Left hindlimb (tissue), 1 donor: ENCODE data around the gene TBX1.

ENCODE experiments used
- DNase-seq: peaks from one replicate; pipeline ENCODE4 v3.0.0-alpha.2; 2018

TBX1 gene

DNA sequence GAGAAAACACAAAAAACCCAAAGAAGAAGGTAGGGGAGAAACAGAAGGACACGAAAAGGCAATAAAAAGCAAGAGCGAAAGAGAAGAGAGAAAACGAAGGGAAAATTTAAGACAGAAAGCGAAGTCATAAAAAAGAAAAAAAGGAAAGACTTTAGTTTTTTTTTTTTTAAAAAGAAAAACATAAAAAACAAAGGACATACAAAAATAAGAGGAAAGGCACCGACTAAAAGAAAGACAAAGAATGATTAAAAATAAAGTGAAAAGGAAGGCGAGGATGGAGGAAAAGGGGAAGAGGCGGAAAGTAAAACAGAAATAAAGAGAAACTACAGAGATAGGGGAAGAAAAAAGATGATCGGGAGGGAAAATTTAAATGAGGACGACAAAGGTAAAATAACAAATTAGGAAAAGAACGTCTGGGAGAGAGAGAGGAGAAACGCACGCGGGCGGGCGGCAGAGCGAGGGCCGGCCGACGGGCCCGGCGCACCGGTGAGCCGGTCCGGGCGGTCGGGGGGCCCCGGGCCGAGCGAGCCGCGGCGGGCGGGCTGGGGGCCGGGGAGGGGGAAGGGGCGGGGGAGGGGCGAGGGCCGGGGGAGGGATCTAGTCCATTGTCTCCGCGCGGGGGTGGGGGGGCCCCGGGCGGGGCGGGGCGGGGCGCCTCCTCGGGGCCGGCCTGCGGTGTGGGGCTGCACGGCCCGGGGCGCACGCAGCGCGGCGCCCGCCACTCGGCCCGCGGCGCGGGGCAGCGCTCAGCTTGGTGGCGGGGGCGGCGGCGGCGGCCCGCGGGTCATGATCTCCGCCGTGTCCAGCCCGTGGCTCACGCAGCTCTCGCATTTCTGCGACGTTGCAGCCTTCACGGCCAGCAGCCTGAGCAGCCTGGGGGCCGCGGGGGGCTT lies at the start of gene TBX1:
TSS of gene TBX1 (plus strand) at position 721 of the 893 bp plus-strand sequence. CDS start at position 787, 66 bp downstream.
- DNase-seq: no peak

DNA sequence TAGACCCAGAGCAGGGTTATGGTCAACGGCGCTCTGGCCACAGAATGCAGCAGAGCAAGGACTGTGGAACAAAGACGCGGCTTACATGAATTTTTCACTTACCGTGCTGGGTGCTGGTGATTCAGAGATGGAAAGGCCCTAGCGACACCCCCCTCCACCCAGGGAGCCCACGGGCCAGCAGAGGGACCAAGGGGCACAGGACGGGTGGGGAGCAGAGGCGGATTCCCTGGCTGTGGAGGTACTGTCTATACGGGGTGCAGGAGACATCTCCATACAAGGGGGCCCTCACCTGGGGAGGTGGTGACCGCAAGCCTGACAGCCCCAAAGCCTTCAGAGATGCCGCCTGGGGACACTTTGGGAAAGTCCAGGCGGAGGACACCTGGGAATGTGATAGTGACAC lies 47.3 kb upstream of the TBX1 start:
- DNase-seq: no peak

DNA sequence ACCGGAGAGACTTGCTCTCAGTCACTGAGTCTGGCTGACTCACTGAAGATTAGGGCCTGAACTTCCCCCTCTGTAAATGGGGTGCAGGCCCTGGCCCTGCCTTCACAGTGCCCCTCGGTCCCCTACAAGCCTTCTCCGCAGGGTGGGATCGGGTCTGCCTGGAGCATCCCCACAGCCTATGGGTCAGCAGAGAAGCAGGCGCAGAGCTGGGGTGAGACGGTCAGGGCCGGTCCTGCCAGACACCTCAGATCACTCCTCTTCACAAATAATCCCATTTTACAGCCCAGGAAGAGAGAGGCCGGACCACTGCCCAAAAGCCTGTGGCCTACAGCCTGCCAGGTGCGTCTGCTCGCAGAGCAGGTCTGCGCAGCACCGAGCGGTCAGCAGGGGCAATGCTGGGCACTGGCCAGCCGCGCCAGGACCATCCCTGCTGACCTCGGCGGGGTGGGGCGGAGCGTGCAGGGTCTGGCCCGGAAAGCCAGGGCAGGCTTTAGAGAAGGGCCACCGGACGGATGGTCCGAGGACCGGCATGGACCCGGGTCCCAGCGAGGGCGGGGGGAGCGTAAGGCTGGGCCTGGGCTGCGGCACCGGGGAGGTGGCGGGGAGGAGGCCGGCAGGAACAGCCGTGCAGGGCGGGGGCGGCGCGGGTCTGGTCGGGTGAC lies 46.8 kb upstream of the TBX1 start:
- DNase-seq: peak; percentile 52

DNA sequence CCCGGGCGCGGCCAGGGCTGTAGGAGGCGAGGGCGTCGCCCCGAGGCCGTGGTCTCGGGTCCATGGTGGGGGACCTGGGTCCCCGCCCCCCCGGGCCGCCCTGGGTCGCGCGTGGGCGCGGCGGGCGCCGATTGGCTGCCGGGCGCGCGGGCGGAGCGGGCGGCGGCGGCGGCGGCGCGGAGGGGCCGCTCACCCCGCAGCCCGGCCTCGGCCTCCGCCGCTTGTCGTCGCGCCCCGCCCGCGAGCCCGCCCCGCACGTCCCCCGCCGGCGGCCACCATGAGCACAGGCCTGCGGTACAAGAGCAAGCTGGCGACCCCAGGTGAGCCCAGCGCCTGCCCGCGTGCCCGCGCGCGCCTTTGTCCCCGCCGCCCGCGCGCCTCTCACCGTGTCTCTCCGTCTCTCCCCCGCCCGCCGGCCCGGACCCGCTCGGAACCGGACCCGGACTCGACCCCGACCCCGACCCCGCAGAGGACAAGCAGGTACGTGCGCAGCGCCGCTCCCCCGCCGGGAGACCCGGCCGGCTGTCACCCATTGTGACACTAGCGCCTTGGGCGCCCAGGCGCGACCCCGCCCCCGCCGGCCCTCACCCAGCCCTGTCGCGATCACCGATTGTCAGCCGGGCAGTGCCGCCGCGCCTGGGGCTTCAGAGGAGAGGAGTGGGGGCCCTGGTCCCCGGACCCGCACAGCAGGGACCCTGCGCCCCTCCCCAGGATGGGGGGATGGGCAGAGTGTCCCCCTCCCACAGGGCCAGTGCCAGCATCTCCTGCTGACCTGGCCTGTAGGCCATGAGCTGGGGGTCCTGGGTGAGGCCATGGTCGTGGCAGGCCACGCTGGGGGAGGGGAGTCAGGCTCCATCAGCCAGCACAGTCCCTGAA lies 46.0 kb upstream of the TBX1 start, which contains the start of gene SEPTIN5:
TSS of gene SEPTIN5 (plus strand) at position 192 of the 876 bp plus-strand sequence. CDS start at position 278, 86 bp downstream.
- DNase-seq: no peak

DNA sequence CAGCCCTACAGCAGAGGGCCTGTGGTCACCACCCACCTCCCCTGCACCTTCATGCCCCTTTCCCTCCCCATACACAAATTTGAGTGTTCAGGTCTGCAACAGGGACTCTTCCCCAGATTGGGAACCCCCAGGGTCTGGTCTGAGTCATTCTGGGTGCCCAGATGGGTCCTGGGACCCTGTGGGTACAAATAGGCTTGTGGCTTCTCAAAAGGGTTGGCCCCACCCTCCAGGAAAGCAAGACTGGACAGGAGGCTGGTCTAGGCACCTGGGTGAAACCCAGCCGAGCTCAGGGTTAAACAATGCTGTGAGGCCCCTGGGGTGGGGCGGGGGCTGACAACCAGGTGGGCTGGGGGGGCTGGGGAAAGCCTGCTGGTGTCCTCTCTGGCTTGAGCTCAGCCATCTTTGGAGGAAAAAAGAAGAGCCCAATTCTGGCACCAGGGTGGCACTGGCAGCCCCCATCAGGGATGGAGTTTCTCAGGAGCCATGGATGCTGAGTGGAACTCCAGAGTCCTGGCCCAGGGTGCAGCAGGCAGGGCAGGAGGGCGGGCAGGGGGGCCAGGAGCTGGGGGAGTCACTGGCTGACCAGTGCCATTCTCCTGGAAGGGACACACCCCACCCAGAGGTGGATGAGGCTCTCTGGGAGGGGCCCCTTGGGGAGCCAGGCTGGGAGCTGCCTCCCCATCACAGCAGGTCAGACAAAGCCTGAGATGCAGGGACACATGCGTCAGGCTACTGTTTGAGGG lies 45.2 kb upstream of the TBX1 start:
- DNase-seq: no peak

DNA sequence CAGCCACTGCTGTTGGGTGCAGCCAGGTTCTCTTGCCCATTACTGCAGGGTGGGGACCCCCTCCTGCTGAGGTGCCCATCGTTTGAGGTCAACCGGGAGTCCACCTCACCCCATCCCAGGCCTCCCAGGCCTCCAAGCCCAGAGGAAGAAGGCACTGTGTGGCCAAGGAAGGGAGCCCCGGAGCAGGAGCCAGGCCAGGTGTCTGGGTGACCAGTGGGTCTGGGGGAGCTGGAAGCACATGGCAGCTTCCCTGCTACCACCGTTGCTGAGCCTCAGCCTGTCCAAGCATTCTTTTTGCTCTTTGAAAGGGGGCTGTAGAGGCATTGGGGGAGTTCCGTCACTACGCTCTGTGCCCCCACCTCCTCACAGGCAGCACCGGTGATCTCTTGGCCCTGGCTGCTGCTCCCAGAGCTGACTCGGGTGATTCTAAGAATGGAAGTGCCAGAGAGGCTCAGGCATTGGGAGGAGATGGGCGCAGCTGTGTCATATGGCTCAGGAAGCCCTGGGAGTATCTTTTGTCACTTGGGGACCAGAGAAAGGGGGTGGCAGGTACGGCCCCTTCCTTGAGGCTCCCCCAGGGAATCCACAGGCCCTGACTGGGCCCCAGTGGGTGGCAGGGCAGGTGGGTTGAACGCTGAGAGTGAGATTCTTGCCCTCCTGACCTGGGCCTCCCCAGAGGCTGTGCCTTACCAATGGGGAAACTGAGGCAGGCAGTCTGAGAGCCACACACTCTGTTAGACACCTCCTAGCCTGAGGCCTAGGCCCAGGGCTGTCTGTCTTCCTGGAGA lies 44.3 kb upstream of the TBX1 start:
- DNase-seq: no peak

DNA sequence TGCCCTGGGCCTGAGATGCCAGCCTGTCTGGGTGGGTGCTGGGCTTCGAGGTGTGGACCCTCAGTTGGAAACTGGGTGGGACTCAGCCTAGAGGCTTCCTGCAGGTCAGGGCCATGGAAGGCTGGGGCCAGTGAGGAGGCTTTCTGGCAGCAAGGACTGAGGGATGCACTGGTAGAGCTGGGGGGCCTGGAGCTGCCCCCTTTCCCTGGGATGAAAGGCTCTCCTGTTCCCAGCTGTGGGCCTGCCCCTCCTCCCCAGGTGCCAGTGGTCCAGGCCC lies 43.8 kb upstream of the TBX1 start:
- DNase-seq: no peak

DNA sequence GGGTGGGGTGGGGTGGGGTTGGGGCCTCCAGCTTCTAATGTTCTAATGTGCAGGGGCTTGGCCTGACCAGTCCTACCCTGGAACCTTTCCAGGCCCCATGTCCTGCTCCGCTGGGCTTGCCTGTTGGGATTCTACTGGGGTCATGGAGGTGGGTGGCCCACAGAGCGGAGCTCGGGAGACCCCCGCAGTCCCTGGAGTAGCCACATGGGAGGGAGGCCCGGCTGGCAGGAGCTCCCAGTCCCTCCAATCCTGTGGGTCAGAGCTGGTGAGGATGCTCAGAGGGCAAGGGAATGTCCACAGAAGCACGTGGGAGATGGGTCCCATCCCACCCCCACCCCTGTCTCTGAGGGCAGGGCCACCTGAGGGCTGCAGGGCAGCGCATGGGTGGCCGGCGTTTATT lies 43.4 kb upstream of the TBX1 start:
- no peak for DNase-seq

DNA sequence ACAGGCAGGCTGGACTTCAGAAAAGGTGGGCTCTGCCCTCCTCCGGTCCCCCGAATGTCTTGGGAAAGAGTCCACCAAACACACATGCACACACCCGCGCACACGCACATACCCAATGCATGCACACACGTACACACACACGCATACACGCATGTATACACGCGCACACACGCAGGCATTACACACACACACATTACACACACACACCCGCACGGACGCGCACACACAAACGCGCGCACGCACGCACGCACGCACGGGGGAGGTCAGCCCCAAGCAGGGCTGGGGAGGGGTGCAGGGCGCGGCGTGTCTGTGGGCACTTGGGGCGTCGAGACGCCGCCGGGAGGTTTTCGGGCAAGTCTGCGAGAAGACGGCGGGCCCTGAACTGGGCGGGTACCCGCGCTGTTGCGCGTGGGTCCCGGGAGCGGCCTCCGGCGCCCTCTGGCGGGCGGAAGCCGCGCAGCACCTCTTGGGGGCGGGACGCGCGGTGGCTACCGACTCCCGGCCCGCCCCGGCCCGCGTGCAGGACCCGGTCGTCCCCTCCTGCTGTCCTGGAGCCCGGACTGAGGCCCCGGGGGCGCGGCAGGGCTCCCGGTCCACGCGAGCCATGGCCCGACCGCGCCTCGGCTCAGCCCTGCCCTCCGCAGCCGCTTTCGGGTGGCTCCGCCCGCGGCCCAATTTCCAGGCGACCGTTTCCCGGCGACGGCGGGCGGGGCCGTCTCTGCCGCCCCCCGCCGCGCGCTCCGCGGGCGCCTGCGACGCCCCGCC lies 42.7 kb upstream of the TBX1 start:
- DNase-seq: peak; percentile 85

DNA sequence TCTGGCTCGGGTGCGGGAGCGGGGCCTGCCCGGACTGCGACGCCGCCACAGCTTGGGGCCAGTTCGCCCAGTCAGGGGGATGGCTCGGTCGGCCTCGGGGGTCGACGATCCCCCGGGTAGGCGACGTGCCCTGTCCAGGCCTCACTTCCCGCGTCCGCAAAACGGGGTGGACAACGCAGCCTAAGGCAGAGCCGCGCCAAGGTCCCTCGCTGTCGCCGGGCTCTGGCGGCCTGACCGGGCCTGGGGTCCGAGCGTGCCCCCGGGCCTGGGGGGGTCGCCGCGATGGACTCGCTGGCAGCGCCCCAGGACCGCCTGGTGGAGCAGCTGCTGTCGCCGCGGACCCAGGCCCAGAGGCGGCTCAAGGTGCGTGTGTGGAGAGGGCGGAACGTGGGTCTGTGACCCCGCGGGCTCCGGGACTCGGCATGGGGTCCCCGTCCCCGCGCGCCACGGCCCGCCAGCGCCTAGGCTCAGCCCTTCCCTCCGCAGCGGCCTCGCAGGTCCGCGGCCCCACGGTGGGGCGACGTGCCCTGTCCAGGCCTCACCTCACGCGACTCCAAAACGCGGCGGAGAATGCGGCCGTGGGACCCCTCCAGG lies 42.0 kb upstream of the TBX1 start:
- no peak for DNase-seq

DNA sequence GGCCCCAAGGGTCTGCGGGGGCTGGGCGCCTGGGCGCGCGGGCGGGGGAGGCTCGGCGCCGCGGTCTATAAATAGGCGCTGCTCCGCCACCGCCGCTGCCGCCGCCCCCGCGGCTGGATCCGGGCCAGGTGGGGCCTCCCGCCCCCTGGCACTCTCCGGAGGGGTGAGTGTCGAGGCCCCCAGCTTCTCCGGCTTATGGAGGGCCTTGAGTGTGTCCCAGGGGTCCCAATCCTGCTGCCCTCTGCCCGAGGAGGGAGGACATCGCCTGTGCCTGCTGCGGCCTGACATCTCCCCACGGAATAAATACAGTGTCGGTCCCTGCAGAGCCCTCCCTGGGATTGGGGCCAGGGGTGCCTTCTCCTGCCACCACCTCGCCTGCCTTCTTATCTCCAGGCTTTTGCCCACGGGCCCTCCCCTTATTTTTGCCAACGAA lies 41.5 kb upstream of the TBX1 start:
- peak; percentile 64 for DNase-seq

DNA sequence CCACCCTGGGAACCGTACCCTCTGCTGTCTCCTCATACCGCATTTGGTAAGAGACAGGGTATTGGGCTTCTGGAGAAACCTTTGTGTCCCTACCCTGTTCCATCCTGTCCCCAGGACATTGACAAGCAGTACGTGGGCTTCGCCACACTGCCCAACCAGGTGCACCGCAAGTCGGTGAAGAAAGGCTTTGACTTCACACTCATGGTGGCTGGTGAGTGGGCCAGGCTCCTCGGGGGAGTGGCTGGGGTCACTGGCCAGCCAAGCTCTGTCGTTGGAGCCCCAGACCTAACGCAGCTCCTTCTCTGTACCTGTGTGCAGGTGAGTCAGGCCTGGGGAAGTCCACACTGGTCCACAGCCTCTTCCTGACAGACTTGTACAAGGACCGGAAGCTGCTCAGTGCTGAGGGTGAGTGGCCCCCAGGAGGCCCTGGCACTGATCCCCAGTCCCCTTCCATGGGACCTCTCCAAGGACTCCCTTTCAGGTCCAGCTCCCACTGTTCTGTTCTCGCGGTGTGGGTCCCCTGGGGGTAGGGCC lies 41.0 kb upstream of the TBX1 start:
- peak; percentile 47 for DNase-seq

DNA sequence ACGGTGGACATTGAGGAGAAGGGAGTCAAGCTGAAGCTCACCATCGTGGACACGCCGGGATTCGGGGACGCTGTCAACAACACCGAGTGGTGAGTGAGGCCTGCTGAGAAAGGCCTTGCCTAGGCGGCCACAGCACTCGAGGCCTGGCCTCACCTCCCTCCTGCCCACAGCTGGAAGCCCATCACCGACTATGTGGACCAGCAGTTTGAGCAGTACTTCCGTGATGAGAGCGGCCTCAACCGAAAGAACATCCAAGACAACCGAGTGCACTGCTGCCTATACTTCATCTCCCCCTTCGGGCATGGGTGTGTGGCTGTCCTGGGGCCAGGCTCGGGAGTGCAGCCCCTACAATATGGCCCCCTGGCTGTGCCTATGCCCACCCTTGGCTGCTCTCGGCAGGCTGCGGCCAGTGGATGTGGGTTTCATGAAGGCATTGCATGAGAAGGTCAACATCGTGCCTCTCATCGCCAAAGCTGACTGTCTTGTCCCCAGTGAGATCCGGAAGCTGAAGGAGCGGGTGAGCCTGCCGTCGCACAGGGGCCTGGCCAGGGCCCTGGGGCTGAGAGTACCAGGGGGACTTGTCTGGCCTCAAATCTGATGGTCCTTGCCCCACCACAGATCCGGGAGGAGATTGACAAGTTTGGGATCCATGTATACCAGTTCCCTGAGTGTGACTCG lies 40.3 kb upstream of the TBX1 start:
- peak; percentile 28 for DNase-seq

DNA sequence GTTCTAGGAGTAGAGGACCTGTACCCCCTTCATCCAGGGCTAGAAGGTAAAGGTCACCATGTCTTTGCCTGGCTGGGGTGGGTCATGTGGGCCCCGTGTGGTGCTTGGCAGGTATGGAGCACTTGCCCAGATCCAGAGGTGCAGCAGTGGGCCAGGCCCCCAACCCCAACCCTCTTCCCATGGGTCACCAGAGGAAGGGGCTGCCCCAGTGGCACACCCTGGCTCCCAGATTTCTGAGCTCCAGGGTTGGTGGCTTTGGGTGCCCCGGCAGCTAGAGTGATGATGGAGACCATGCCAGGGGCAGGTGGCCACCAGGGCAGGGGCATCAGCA lies 39.6 kb upstream of the TBX1 start:
- no peak for DNase-seq

DNA sequence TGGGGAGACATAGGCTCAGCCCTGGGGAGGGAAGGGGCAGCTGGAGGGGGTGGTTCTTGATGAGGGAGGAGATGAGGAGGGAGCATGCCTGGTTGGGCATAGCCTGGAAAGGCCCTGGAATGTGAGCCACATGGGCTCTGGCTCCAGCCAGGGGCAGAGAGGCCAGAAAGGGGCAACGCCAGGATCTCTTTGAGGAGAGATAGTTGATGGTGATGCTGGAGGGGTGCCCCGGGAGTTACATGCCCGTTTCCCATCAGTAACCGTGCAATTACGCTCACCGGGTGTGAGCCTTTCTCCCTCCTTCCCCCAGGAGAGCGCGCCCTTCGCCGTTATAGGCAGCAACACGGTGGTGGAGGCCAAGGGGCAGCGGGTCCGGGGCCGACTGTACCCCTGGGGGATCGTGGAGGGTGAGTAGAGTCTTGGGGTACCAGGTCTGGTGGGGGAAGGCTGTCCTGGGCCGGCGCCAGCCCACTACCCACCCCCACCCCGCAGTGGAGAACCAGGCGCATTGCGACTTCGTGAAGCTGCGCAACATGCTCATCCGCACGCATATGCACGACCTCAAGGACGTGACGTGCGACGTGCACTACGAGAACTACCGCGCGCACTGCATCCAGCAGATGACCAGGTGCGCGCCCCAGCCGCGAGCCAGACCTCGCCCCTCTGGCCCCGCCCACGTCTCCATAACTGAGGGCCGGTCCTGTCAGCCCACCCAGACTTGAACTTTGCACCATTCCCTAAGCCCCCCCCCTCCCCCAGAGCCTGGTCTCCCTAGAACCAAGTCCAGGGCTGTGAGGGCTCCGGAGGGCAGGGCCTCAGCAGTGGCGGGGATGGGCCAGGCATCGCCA lies 39.0 kb upstream of the TBX1 start:
- peak; percentile 51 for DNase-seq

DNA sequence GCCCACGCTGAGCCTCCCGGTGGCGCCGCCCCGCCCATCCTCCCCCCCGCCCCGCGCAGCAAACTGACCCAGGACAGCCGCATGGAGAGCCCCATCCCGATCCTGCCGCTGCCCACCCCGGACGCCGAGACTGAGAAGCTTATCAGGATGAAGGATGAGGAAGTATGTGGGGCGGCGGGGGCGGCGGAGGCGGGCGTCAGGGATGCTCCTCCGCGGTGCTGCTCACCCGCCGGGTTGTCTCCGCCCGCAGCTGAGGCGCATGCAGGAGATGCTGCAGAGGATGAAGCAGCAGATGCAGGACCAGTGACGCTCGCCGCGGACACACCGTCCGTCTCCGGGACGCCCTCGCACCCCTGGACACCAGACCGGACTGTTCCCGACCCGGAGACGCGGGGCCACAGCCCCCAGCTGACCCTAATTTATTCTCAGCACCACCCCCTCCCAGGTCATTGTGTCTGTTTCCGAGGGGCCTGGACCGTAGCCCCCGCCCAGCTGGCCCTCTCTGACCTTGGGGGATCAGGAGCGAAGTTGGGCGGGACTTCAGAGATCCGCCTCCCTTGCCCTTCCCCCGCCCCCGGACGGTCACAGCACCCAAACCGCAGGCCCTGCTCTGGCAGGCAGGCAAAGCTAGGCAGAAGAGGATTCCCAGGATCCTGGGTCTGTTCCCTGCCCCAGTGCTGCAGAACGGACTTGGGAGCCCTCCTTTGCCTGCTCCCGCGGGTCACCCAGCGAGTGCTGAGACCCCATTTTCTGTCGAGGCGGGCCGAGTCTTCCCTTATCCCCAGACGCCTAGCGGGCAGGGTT lies 38.2 kb upstream of the TBX1 start:
- peak; percentile 64 for DNase-seq

DNA sequence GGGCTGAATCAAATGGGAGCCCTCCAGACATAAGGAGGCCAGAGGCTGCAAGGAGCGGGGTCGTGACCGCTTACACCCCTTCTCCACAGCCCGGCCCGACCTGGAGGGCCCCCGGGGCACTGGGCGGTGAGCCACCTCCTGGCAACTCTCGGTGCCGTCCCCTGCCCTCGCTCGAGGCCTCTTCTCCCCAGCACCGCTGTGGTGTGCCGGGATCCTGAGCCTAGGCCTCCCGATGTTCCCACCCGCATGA lies 37.7 kb upstream of the TBX1 start:
- no peak for DNase-seq
